ENCODE results near the gene MACROD2.

MACROD2 gene

GRCh38 chr20:16000112-16000511 is 2004.8 kb downstream of the MACROD2 start:
- TF ChIP-seq CTCF (IDR thresholded peaks at IDR 0.05; ENCODE audit: extremely low read depth, missing control alignments), result no peak
- DNase-seq (ENCODE audit: low spot score), result no peak

- no peak for DNase-seq (ENCODE audit: low spot score)
- no peak for TF ChIP-seq CTCF (IDR thresholded peaks at IDR 0.05; ENCODE audit: extremely low read depth, missing control alignments)
Observed at GRCh38 chr20:16001286-16001685, 2006.0 kb downstream of the MACROD2 start.

GRCh38 chr20:16003310-16003709 is 2008.0 kb downstream of the MACROD2 start:
- no peak for DNase-seq (ENCODE audit: low spot score)
- no peak for TF ChIP-seq CTCF (IDR thresholded peaks at IDR 0.05; ENCODE audit: extremely low read depth, missing control alignments)

GRCh38 chr20:16004108-16004854 is 2009.0 kb downstream of the MACROD2 start:
- no peak for DNase-seq (ENCODE audit: low spot score)
- TF ChIP-seq CTCF (IDR thresholded peaks at IDR 0.05; ENCODE audit: extremely low read depth, missing control alignments), result no peak

GRCh38 chr20:16005021-16005914 is 2010.0 kb downstream of the MACROD2 start:
- DNase-seq (ENCODE audit: low spot score), result no peak
- no peak for TF ChIP-seq CTCF (IDR thresholded peaks at IDR 0.05; ENCODE audit: extremely low read depth, missing control alignments)

- no peak for TF ChIP-seq CTCF (IDR thresholded peaks at IDR 0.05; ENCODE audit: extremely low read depth, missing control alignments)
- DNase-seq (ENCODE audit: low spot score), result no peak
Observed at GRCh38 chr20:16005915-16006493, 2010.7 kb downstream of the MACROD2 start.

GRCh38 chr20:16007164-16007563 is 2011.8 kb downstream of the MACROD2 start:
- TF ChIP-seq CTCF (IDR thresholded peaks at IDR 0.05; ENCODE audit: extremely low read depth, missing control alignments), result no peak
- peak; percentile 14 for DNase-seq (ENCODE audit: low spot score)
